DOHH2 (cell line): ENCODE data around the gene NUDT8.

ENCODE experiments used
- H3F3A ChIP-seq: fragments of 200-600 bp; sonication (generic), shearing (Covaris generic); 2 replicates; pipeline ENCODE4 v1.6.0; 2016; ENCODE audit warnings: antibody characterized with exemption, mild to moderate bottlenecking; ENCODE audit not compliant: control insufficient read depth, insufficient read depth
- H3K27ac ChIP-seq: fragments of 200-600 bp; sonication (generic); 2 replicates; pipeline ENCODE4 v1.5.1; 2014; ENCODE audit warnings: low read depth, mild to moderate bottlenecking, low read length, moderate library complexity
- H3K27me3 ChIP-seq: fragments of 200-600 bp; sonication (generic); 2 replicates; pipeline ENCODE4 v1.6.1; 2014; ENCODE audit warnings: mild to moderate bottlenecking, low read length, mixed read lengths; ENCODE audit not compliant: control insufficient read depth
- H3K36me3 ChIP-seq: fragments of 200-600 bp; sonication (generic); 2 replicates; pipeline ENCODE4 v1.6.1; 2014; ENCODE audit warnings: mild to moderate bottlenecking, low read length, moderate library complexity, mixed read lengths; ENCODE audit not compliant: control insufficient read depth
- H3K4me1 ChIP-seq: fragments of 200-600 bp; sonication (generic); 2 replicates; pipeline ENCODE4 v1.6.1; 2014; ENCODE audit warnings: mild to moderate bottlenecking, low read length, mixed read lengths; ENCODE audit not compliant: control insufficient read depth
- H3K4me2 ChIP-seq: fragments of 200-600 bp; sonication (generic); 2 replicates; pipeline ENCODE4 v1.6.0; 2014; ENCODE audit warnings: mild to moderate bottlenecking, low read length, moderate library complexity
- H3K4me3 ChIP-seq: fragments of 200-600 bp; sonication (generic); 2 replicates; pipeline ENCODE4 v1.5.1; 2014; ENCODE audit warnings: mild to moderate bottlenecking, low read length, mixed read lengths
- H3K79me2 ChIP-seq: fragments of 200-600 bp; sonication (generic); 2 replicates; pipeline ENCODE4 v1.6.1; 2014; ENCODE audit warnings: mild to moderate bottlenecking, low read length, mixed read lengths; ENCODE audit not compliant: control insufficient read depth
- H3K9me2 ChIP-seq: fragments of 200-600 bp; sonication (generic); replicated peaks from 2 replicates; pipeline ENCODE4 v1.6.1; 2014; ENCODE audit warnings: mild to moderate bottlenecking, low read length, mixed read lengths; ENCODE audit not compliant: control insufficient read depth
- H3K9me3 ChIP-seq: fragments of 200-600 bp; sonication (generic); 2 replicates; pipeline ENCODE4 v1.6.1; 2014; ENCODE audit warnings: antibody characterized with exemption, low read length, mixed read lengths; ENCODE audit not compliant: control insufficient read depth, insufficient read depth
- H4K20me1 ChIP-seq: fragments of 200-600 bp; sonication (generic); 2 replicates; pipeline ENCODE4 v1.6.0; 2014; ENCODE audit warnings: low read depth, mild to moderate bottlenecking, antibody characterized with exemption, low read length, moderate library complexity; ENCODE audit not compliant: control insufficient read depth, insufficient read depth
- CTCF ChIP-seq: fragments of 200-600 bp; sonication (generic); IDR thresholded peaks from one replicate; pipeline ENCODE4 v1.5.1; 2014; ENCODE audit warnings: antibody characterized with exemption, mild to moderate bottlenecking, low read depth, low read length; ENCODE audit not compliant: poor library complexity, severe bottlenecking
- EZH2phosphoT487 ChIP-seq: fragments of 200-600 bp; sonication (generic); IDR thresholded peaks from 2 replicates; pipeline ENCODE4 v1.6.1; 2017; ENCODE audit warnings: borderline replicate concordance, mild to moderate bottlenecking, antibody characterized with exemption, low read length, moderate library complexity, mixed read lengths

The NUDT8 gene

GRCh38 chr11:67646535-67647336, 17.0 kb upstream of the NUDT8 start:
- peaks cover 8% of the 10 kb centered on the region for H3K36me3 ChIP-seq
- H3K27ac ChIP-seq = peak overlapping the region; percentile 99
- H3K79me2 ChIP-seq = peaks cover 6% of the 10 kb centered on the region; the same call in 1 of the 2 replicates
- no peak for TF ChIP-seq EZH2phosphoT487
- peak; percentile 21 for TF ChIP-seq CTCF
- H4K20me1 ChIP-seq = no peaks in the 10 kb centered on the region
- peaks cover 49% of the 10 kb centered on the region for H3F3A ChIP-seq
- H3K4me1 ChIP-seq = peaks cover 77% of the 10 kb centered on the region
- H3K9me3 ChIP-seq = peaks cover 7% of the 10 kb centered on the region; the same call in 1 of the 2 replicates
- no peaks in the 10 kb centered on the region for H3K27me3 ChIP-seq
- peak overlapping the region; percentile 91 for H3K4me2 ChIP-seq
- H3K4me3 ChIP-seq = peak overlapping the region; percentile 74
- no peaks in the 10 kb centered on the region for H3K9me2 ChIP-seq

- Histone ChIP-seq H3K4me2 (peak overlapping the region; percentile 91), H4K20me1 (no peaks in the 10 kb centered on the region), H3K9me3 (peaks cover 7% of the 10 kb centered on the region; the same call in 1 of the 2 replicates), H3K4me3 (peak overlapping the region; percentile 74), H3F3A (peaks cover 44% of the 10 kb centered on the region), H3K36me3 (peaks cover 8% of the 10 kb centered on the region), H3K27ac (peak overlapping the region; percentile 99), H3K79me2 (peaks cover 6% of the 10 kb centered on the region; the same call in 1 of the 2 replicates), H3K9me2 (no peaks in the 10 kb centered on the region), H3K27me3 (no peaks in the 10 kb centered on the region), H3K4me1 (peaks cover 68% of the 10 kb centered on the region)
- TF ChIP-seq CTCF = peak; percentile 67
- TF ChIP-seq EZH2phosphoT487 = no peak
These were observed 16.1 kb upstream of the NUDT8 start for GRCh38 chr11:67645521-67646461.

DNA sequence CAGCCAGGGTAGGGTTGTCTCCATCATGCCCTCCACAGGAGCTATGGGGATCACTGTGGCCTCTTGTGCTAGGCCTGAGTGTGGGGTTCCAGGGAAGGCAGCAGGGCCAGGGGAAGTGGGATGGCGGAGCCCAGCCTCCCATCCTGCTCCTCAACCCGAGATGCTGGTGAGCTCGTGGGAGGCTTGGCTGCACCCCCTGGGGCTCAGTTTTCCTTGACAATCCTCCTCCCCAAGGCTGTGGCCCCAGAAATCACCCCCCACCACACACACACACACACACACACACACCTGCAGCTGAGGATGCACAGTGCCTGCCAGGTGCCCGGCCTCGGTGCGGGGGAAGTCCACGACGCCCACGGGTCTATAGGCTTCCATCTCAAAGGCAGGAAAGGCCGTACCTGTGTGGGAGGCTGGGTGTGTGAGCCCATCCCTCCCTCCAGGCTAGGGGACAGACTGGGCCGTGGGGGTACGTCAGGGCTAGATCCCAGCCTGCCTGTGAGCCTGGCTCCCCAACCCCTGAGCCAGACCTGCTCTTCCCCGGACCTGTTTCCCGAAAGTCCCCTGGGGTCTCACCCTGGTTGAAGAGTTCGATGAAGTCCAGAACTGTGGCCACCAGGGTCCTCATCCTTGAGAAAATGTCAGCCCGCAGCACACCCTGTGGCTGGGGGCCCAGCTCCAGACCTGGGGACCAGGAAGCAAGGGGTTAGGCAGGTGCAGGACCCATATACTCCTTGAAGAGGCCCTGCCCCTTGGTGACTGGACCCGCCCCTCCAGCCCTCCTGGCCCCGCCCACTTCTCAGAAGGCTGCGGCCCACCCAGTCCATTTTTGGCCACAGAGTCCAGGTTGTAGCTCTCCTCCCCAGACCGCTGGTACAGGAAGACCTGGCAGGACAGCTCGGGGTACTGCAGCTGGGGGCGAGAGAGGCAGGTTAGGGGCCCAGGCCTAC, 15.0 kb upstream of the NUDT8 start:
- peak overlapping the region; percentile 74 for H3K4me3 ChIP-seq
- peaks cover 7% of the 10 kb centered on the region for H3K36me3 ChIP-seq
- peaks cover 6% of the 10 kb centered on the region; the same call in 1 of the 2 replicates for H3K79me2 ChIP-seq
- TF ChIP-seq EZH2phosphoT487 (no peak), CTCF (no peak)
- H3K4me2 ChIP-seq = peak overlapping the region; percentile 91
- H3K9me2 ChIP-seq = no peaks in the 10 kb centered on the region
- H4K20me1 ChIP-seq = no peaks in the 10 kb centered on the region
- H3K9me3 ChIP-seq = peaks cover 4% of the 10 kb centered on the region; the same call in 1 of the 2 replicates
- no peaks in the 10 kb centered on the region for H3K27me3 ChIP-seq
- H3K27ac ChIP-seq = peak overlapping the region; percentile 99
- peaks cover 62% of the 10 kb centered on the region for H3K4me1 ChIP-seq
- H3F3A ChIP-seq = peaks cover 36% of the 10 kb centered on the region
